NCI-H1436 treated with DMSO at 0.1 percent for 48 hours (cell line): ENCODE measurements around the gene TYW1.
"Not testable (repeated sequence)": the region's sequence is repeated elsewhere in the genome, so short reads cannot be mapped to it uniquely, and the experiment has no call there.

Experiments used
- DNase-seq: peaks from one replicate; lab custom pipeline; 2025; lab: John Stamatoyannopoulos, UW

TYW1 gene

GRCh38 chr7:66996444-66997191 lies at the start of gene TYW1:
TSS of gene TYW1 (plus strand) at chr7:66996833. CDS start at chr7:66996979, 146 bp downstream.
- DNase-seq = peak; percentile 92

- DNase-seq = no peak
Observed at GRCh38 chr7:66948480-66949109, 48.0 kb upstream of the TYW1 start.

- DNase-seq = no peak
Observed at GRCh38 chr7:66950311-66950710, 46.3 kb upstream of the TYW1 start.

- no peak for DNase-seq
Observed at GRCh38 chr7:66950763-66951162, 45.9 kb upstream of the TYW1 start.

- DNase-seq = no peak
Observed at GRCh38 chr7:66952343-66953043, 44.1 kb upstream of the TYW1 start.

- no peak for DNase-seq
Observed at GRCh38 chr7:66953044-66953427, 43.6 kb upstream of the TYW1 start.

GRCh38 chr7:66957595-66958290 lies 38.9 kb upstream of the TYW1 start:
- no peak for DNase-seq

- no peak for DNase-seq
Observed at GRCh38 chr7:66958538-66959350, 37.9 kb upstream of the TYW1 start.

GRCh38 chr7:66960192-66960591 lies 36.4 kb upstream of the TYW1 start:
- no peak for DNase-seq

- no peak for DNase-seq
Observed at GRCh38 chr7:66961096-66961495, 35.5 kb upstream of the TYW1 start.

- DNase-seq = no peak
Observed at GRCh38 chr7:66964411-66964810, 32.2 kb upstream of the TYW1 start.

GRCh38 chr7:66967029-66967428 lies 29.6 kb upstream of the TYW1 start:
- DNase-seq = no peak

- DNase-seq = not testable (repeated sequence)
Observed at GRCh38 chr7:66969001-66969400, 27.6 kb upstream of the TYW1 start.

GRCh38 chr7:66970310-66970709 lies 26.3 kb upstream of the TYW1 start:
- DNase-seq = no peak

- DNase-seq = no peak
Observed at GRCh38 chr7:66974986-66975590, 21.5 kb upstream of the TYW1 start.

GRCh38 chr7:66978312-66978711 lies 18.3 kb upstream of the TYW1 start:
- not testable (repeated sequence) for DNase-seq

GRCh38 chr7:66979013-66979412 lies 17.6 kb upstream of the TYW1 start:
- DNase-seq = not testable (repeated sequence)

GRCh38 chr7:66980336-66980735 lies 16.3 kb upstream of the TYW1 start:
- not testable (repeated sequence) for DNase-seq

GRCh38 chr7:66989552-66989951 lies 7.1 kb upstream of the TYW1 start:
- DNase-seq = not testable (repeated sequence)

GRCh38 chr7:66994051-66994450 lies 2.6 kb upstream of the TYW1 start:
- not testable (repeated sequence) for DNase-seq

GRCh38 chr7:66994691-66995049 lies 2.0 kb upstream of the TYW1 start:
- not testable (repeated sequence) for DNase-seq
